Fibroblast of pulmonary artery (primary cell): ENCODE results near the gene NFKBIE.

Source experiments
- DNase-seq: peaks from one replicate; pipeline ENCODE4 v3.0.0-alpha.2; 2010; ENCODE audit warnings: low read depth
- H3K4me3 ChIP-seq: replicated peaks from 2 replicates; pipeline ENCODE4 v1.5.1; 2011; ENCODE audit warnings: low read depth, mild to moderate bottlenecking, control low read depth, low read length, moderate library complexity
- TF ChIP-seq, protein P1 (sequence below): IDR thresholded peaks from 2 replicates; pipeline ENCODE4 v1.5.1; 2011; ENCODE audit warnings: mild to moderate bottlenecking, control low read depth, low read length, inconsistent platforms; ENCODE audit errors: missing control alignments

Gene NFKBIE

DNA sequence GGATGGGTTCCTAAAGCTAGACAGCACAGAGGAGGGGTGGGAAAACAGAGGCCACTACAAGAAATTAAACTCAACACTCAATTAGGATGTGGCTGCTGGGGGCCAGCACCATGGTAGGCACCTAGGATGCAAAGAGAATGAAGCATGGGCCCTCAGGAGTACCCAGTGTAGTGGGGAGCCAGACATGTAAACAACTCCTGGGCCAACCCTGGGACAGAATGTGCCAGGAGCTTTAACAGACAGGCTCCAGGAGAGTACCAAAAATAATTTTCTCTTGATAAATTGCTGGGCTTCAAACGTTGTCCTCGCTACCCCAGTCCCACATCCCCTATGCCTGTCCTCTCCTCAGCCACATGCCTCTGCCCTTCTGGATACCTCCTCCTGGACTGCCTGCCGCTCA, 6.6 kb upstream of the NFKBIE start:
- no peak overlapping the region for H3K4me3 ChIP-seq
- TF ChIP-seq, protein P1, sequence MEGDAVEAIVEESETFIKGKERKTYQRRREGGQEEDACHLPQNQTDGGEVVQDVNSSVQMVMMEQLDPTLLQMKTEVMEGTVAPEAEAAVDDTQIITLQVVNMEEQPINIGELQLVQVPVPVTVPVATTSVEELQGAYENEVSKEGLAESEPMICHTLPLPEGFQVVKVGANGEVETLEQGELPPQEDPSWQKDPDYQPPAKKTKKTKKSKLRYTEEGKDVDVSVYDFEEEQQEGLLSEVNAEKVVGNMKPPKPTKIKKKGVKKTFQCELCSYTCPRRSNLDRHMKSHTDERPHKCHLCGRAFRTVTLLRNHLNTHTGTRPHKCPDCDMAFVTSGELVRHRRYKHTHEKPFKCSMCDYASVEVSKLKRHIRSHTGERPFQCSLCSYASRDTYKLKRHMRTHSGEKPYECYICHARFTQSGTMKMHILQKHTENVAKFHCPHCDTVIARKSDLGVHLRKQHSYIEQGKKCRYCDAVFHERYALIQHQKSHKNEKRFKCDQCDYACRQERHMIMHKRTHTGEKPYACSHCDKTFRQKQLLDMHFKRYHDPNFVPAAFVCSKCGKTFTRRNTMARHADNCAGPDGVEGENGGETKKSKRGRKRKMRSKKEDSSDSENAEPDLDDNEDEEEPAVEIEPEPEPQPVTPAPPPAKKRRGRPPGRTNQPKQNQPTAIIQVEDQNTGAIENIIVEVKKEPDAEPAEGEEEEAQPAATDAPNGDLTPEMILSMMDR, result no peak
- no peak for DNase-seq

- TF ChIP-seq, protein P1, result no peak
- H3K4me3 ChIP-seq, result no peak overlapping the region
These were observed 6.0 kb upstream of the NFKBIE start for GRCh38 chr6:44271406-44271723.

DNA sequence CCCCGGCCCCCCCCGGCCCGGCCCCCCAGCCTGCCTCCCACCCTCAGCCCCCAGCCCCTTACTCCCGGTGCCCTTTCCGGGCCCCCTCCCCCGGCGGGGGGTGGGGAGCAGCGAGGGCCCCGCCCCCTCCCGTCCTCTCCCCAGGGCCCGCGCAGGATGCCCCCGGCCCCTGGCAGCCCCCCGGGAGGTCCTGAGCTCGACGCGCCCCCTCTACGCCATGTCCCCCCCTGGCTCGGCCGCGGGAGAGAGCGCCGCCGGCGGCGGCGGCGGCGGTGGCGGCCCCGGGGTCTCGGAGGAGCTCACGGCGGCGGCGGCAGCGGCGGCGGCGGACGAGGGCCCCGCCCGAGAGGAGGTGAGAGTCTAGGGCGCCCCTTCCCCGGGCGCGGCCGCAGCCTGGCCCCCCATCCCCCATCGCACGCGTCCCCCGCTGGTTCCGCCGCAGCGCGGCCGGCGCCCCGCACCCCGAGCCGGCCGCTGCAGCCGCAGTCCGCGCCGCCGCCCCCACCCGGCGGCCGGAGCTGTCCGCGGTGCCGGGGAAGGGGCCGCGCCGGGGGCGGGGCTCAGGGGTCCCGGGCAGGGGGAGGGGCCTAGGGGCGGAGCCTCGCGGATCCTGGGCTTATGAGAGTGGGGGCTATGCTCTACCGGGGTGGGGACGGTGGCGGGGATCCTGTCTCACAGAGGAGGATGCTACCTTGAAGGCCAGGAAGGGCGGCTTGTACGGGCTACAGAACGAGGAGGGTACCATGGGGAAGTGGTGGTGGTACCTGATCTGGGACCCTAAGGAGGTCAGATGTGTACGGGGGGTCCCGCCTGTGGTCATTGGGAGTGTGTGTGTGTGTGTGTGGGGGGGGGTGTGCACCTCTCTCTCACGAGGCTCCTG, 5.4 kb upstream of the NFKBIE start:
- no peak overlapping the region for H3K4me3 ChIP-seq
- no peak for DNase-seq
- TF ChIP-seq, protein P1, result no peak

More at GRCh38 chr6:44271406-44271723, 6.0 kb upstream of the NFKBIE start:
- no peak for DNase-seq

DNA sequence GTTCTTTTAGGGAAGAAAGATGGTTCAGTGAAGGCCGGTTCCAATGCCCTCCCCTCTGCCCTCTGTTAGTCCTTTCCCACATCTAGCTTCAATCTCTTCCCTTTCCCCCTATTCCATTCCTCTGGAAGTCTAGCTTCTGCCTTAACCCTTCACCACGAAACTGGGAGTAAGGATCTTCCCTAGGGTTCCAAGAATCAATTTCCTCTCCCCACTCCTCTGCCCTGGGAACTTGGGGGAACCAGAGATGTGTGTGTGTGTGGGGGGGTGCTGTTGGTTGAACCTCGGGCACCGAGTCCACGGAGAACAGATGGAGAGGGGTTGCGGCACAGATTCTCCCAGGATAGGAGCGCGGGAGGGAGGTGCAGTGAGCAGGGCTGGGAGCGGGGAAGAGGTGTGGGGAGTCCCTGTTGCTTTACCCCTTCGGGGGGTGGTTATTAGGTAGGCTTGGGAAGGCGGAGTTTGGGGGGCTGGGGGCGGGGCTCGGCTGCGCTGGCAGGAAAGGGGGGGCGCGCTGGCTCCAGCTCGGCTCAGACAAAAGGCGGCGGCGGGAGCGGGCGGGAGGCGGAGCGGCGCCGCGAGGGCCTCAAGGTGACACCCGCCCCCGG, 4.7 kb upstream of the NFKBIE start, which contains the start of gene TMEM151B:
TMEM151B (plus strand) TSS at position 530 of the 605 bp plus-strand sequence. CDS start 293 bp downstream, outside the sequence.
- DNase-seq, result no peak
- H3K4me3 ChIP-seq, result no peak within 1 kb of the TSS

DNA sequence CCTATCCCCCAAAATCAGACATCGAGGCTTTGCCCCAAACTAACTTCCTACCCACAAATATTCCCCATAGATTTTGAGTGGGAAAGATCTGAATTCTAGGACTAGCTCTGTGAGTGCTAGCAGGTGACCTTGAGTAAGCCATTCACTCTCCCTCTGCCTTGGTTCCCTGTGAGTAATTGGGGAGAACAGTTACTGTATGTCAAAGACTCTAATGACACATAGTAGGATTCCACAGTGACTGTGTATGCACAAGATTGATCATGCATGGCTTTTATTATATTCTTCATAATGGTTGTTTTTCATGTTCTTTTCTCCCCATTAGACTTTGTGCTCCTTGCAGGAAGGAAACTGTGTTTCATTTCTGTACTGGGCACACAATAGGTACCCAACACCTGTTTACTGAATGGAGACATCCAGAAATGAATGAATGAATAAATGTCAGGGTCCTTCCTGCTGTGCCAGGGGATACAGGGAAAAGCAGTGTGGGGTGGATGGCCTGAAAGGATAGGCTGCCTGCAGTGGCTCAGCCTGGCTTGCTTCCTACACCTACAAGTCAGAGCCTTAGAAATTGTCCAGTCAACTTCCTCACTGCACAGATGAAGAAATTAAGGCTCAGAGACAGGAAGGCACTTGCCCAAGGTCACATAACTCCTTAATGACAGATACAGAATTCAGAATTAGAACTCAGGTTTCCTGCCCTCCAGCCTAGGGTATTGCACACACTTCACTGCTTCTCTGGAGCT, 4.0 kb upstream of the NFKBIE start:
- no peak overlapping the region for H3K4me3 ChIP-seq
- DNase-seq, result no peak
- TF ChIP-seq, protein P1, result no peak

More for the DNA sequence above, 4.7 kb upstream of the NFKBIE start, which contains the start of gene TMEM151B:
- TF ChIP-seq, protein P1, result no peak

GRCh38 chr6:44268095-44268628, 2.8 kb upstream of the NFKBIE start:
- no peak overlapping the region for H3K4me3 ChIP-seq
- TF ChIP-seq, protein P1, result peak; percentile 99
- DNase-seq, result peak; percentile 62
